WTC11 (cell line): ENCODE data around the gene ABCB6. TPM values are rescaled to one million over a fixed set of nuclear protein-coding genes. Genes with fewer than 3 reads are reported as not detected.

Source experiments
- ATAC-seq: fragments of 200-7000 bp; cut with Tn5 transposase; 2 replicates; pipeline ENCODE4 v1.10.0; 2021; ENCODE audit warnings: mild to moderate bottlenecking, moderate library complexity
- CTCF ChIA-PET: fragments of 300-600 bp; sonication (Branson Sonifier 250); formaldehyde crosslinking; loops from one replicate; lab custom pipeline; 2021; ENCODE audit warnings: antibody characterized with exemption; lab: Charles Lee
- POLR2A ChIA-PET: fragments of 350-600 bp; sonication (Branson Sonifier 250); formaldehyde crosslinking; loops from one replicate; lab custom pipeline; 2021; ENCODE audit warnings: antibody characterized with exemption; lab: Charles Lee
- DNase-seq: peaks from one replicate; pipeline ENCODE4 v3.0.0; 2021; ENCODE audit warnings: low spot score
- H3K27ac Mint-ChIP-seq: 2 replicates; pipeline ENCODE4 v1.8.0; 2021; ENCODE audit warnings: mixed read lengths
- H3K27me3 Mint-ChIP-seq: 2 replicates; pipeline ENCODE4 v1.8.0; 2021; ENCODE audit warnings: low read depth, mild to moderate bottlenecking, moderate library complexity, mixed read lengths
- H3K36me3 Mint-ChIP-seq: 2 replicates; pipeline ENCODE4 v1.8.0; 2021; ENCODE audit warnings: mixed read lengths
- H3K4me1 Mint-ChIP-seq: 2 replicates; pipeline ENCODE4 v1.8.0; 2022; ENCODE audit warnings: mixed read lengths
- H3K4me3 Mint-ChIP-seq: 2 replicates; pipeline ENCODE4 v1.8.0; 2021; ENCODE audit warnings: mild to moderate bottlenecking, moderate library complexity, mixed read lengths
- H3K9me3 Mint-ChIP-seq: 2 replicates; pipeline ENCODE4 v1.8.0; 2021; ENCODE audit warnings: mixed read lengths
- CREB1 ChIP-seq: sonication (generic); formaldehyde crosslinking; IDR thresholded peaks from 2 replicates; pipeline ENCODE4 v1.8.0; 2023; ENCODE audit warnings: mild to moderate bottlenecking, missing genetic modification reagents
- ETV6 ChIP-seq: sonication (generic); formaldehyde crosslinking; IDR thresholded peaks from 2 replicates; pipeline ENCODE4 v1.8.1; 2022; ENCODE audit warnings: mild to moderate bottlenecking, missing genetic modification reagents
- GABPB1 ChIP-seq: sonication (generic); formaldehyde crosslinking; IDR thresholded peaks from 2 replicates; pipeline ENCODE4 v1.8.1; 2023; ENCODE audit warnings: mild to moderate bottlenecking, missing genetic modification reagents
- MXD4 ChIP-seq: fragments of 250-450 bp; sonication (Bioruptor Pico); IDR thresholded peaks from 2 replicates; pipeline ENCODE4 v1.8.0; 2021; ENCODE audit warnings: mild to moderate bottlenecking, moderate library complexity, borderline replicate concordance
- MYBL2 ChIP-seq: sonication (generic); formaldehyde crosslinking; IDR thresholded peaks from 2 replicates; pipeline ENCODE4 v1.8.1; 2023; ENCODE audit warnings: mild to moderate bottlenecking, moderate library complexity, missing genetic modification reagents
- NFATC4 ChIP-seq: fragments of 250-450 bp; sonication (Bioruptor Pico); IDR thresholded peaks from 2 replicates; pipeline ENCODE4 v1.9.0; 2021; ENCODE audit warnings: mild to moderate bottlenecking
- NFYB ChIP-seq: sonication (generic); formaldehyde crosslinking; conservative IDR thresholded peaks from 2 replicates; pipeline ENCODE4 v1.8.0; 2022; ENCODE audit warnings: low read depth, missing genetic modification reagents
- RELA ChIP-seq: sonication (generic); formaldehyde crosslinking; IDR thresholded peaks from 2 replicates; pipeline ENCODE4 v1.8.1; 2022; ENCODE audit warnings: missing genetic modification reagents, mild to moderate bottlenecking, borderline replicate concordance
- SMAD4 ChIP-seq: sonication (generic); formaldehyde crosslinking; IDR thresholded peaks from 2 replicates; pipeline ENCODE4 v1.8.0; 2022; ENCODE audit warnings: mild to moderate bottlenecking, missing genetic modification reagents
- SP1 ChIP-seq: sonication (generic); formaldehyde crosslinking; conservative IDR thresholded peaks from 2 replicates; pipeline ENCODE4 v1.8.1; 2022; ENCODE audit warnings: missing genetic modification reagents
- ZBTB21 ChIP-seq: sonication (generic); formaldehyde crosslinking; IDR thresholded peaks from 2 replicates; pipeline ENCODE4 v1.8.1; 2023; ENCODE audit warnings: mild to moderate bottlenecking, missing genetic modification reagents, borderline replicate concordance
- ZNF121 ChIP-seq: sonication (generic); formaldehyde crosslinking; IDR thresholded peaks from 2 replicates; pipeline ENCODE4 v1.8.0; 2023; ENCODE audit warnings: missing genetic modification reagents
- ZNF138 ChIP-seq: sonication (generic); formaldehyde crosslinking; conservative IDR thresholded peaks from 2 replicates; pipeline ENCODE4 v1.8.1; 2022; ENCODE audit warnings: mild to moderate bottlenecking, moderate library complexity, missing genetic modification reagents
- ZNF671 ChIP-seq: fragments of 250-450 bp; sonication (Bioruptor Pico); IDR thresholded peaks from 2 replicates; pipeline ENCODE4 v1.8.0; 2021; ENCODE audit warnings: mild to moderate bottlenecking
- total RNA-seq: library from RNA; stranded (reverse); gene quantifications from 3 replicates; pipeline ENCODE4 v1.2.3, GENCODE V29; 2021
- TF ChIP-seq, protein P1 (sequence below): sonication (generic); formaldehyde crosslinking; IDR thresholded peaks from 2 replicates; pipeline ENCODE4 v1.8.1; 2022; ENCODE audit warnings: missing genetic modification reagents, borderline replicate concordance
- TF ChIP-seq, protein P2 (sequence below): sonication (generic); formaldehyde crosslinking; IDR thresholded peaks from 2 replicates; pipeline ENCODE4 v1.8.1; 2022; ENCODE audit warnings: low read depth, mild to moderate bottlenecking, moderate library complexity, missing genetic modification reagents, borderline replicate concordance
- TF ChIP-seq, protein P3 (sequence below): sonication (generic); formaldehyde crosslinking; IDR thresholded peaks from 2 replicates; pipeline ENCODE4 v1.8.1; 2023; ENCODE audit warnings: mild to moderate bottlenecking, missing genetic modification reagents, borderline replicate concordance
- TF ChIP-seq, protein P4 (sequence below): sonication (generic); formaldehyde crosslinking; IDR thresholded peaks from 2 replicates; pipeline ENCODE4 v1.8.1; 2022; ENCODE audit warnings: mild to moderate bottlenecking, missing genetic modification reagents, moderate library complexity, borderline replicate concordance

Gene ABCB6
- total RNA-seq, 1 experiment from 2014 or later, result 44.8 TPM

DNA sequence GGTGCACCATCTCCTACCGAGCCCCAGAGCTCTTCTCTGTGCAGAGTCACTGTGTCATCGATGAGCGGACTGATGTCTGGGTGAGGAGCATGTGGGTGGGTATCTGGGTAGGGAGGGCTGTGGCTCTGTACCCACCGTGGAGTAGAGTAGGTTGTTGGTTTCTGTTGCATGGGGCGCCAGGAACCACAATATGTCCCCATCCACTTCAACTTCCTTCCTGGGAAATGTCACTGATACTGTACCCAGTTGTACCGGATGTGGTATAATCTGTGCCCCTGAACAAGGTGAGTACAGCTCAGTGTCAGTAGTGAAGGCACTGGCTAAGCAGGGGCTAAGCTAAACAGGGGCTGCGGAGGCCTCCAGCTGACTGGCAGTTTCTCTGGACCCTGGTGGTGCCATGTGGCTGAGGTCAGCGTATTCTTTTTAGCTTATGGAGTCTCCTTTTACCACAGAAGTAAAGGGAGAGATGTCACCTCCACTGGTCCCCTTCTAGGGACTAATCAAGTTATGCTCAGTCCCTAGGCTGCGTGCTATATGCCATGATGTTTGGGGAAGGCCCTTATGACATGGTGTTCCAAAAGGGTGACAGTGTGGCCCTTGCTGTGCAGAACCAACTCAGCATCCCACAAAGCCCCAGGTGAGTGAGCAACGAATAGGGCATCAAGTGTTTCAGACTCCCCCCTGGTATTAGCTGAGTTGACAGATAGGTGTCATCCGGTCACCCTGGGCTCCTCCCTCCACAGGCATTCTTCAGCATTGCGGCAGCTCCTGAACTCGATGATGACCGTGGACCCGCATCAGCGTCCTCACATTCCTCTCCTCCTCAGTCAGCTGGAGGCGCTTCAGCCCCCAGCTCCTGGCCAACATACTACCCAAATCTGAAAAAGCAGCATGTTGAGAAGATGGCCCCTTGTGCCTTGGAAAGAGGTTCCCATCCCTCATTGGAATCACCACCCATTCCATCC is 29.2 kb upstream of the ABCB6 start (continued):
- TF ChIP-seq, protein P1, sequence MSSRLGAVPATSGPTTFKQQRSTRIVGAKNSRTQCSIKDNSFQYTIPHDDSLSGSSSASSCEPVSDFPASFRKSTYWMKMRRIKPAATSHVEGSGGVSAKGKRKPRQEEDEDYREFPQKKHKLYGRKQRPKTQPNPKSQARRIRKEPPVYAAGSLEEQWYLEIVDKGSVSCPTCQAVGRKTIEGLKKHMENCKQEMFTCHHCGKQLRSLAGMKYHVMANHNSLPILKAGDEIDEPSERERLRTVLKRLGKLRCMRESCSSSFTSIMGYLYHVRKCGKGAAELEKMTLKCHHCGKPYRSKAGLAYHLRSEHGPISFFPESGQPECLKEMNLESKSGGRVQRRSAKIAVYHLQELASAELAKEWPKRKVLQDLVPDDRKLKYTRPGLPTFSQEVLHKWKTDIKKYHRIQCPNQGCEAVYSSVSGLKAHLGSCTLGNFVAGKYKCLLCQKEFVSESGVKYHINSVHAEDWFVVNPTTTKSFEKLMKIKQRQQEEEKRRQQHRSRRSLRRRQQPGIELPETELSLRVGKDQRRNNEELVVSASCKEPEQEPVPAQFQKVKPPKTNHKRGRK (CRISPR knock-in tag), result no peak

DNA sequence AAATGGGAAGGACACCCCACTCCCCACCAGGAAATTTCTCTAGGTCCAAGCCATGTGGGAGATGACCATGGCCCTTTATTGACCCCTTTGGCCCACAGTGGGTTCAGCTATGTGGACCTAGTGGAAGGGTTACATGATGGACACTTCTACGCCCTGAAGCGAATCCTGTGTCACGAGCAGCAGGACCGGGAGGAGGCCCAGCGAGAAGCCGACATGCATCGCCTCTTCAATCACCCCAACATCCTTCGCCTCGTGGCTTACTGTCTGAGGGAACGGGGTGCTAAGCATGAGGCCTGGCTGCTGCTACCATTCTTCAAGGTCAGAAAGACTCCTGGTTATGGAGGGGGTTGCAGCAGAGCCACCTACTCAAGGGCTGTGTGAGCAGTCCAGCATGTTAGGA is 27.8 kb upstream of the ABCB6 start:
- POLR2A ChIA-PET, result no interaction called here
- TF ChIP-seq NFATC4 (CRISPR knock-in tag), result no peak
- no peak for TF ChIP-seq SMAD4 (CRISPR knock-in tag)
- TF ChIP-seq, protein P2, sequence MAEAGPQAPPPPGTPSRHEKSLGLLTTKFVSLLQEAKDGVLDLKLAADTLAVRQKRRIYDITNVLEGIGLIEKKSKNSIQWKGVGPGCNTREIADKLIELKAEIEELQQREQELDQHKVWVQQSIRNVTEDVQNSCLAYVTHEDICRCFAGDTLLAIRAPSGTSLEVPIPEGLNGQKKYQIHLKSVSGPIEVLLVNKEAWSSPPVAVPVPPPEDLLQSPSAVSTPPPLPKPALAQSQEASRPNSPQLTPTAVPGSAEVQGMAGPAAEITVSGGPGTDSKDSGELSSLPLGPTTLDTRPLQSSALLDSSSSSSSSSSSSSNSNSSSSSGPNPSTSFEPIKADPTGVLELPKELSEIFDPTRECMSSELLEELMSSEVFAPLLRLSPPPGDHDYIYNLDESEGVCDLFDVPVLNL (CRISPR knock-in tag), result no peak
- no peak for TF ChIP-seq SP1 (CRISPR knock-in tag)
- TF ChIP-seq MYBL2 (CRISPR knock-in tag), result no peak
- TF ChIP-seq NFYB (CRISPR knock-in tag), result no peak
- TF ChIP-seq RELA (CRISPR knock-in tag), result no peak
- no peak for TF ChIP-seq ZNF121 (CRISPR knock-in tag)
- TF ChIP-seq, protein P3, sequence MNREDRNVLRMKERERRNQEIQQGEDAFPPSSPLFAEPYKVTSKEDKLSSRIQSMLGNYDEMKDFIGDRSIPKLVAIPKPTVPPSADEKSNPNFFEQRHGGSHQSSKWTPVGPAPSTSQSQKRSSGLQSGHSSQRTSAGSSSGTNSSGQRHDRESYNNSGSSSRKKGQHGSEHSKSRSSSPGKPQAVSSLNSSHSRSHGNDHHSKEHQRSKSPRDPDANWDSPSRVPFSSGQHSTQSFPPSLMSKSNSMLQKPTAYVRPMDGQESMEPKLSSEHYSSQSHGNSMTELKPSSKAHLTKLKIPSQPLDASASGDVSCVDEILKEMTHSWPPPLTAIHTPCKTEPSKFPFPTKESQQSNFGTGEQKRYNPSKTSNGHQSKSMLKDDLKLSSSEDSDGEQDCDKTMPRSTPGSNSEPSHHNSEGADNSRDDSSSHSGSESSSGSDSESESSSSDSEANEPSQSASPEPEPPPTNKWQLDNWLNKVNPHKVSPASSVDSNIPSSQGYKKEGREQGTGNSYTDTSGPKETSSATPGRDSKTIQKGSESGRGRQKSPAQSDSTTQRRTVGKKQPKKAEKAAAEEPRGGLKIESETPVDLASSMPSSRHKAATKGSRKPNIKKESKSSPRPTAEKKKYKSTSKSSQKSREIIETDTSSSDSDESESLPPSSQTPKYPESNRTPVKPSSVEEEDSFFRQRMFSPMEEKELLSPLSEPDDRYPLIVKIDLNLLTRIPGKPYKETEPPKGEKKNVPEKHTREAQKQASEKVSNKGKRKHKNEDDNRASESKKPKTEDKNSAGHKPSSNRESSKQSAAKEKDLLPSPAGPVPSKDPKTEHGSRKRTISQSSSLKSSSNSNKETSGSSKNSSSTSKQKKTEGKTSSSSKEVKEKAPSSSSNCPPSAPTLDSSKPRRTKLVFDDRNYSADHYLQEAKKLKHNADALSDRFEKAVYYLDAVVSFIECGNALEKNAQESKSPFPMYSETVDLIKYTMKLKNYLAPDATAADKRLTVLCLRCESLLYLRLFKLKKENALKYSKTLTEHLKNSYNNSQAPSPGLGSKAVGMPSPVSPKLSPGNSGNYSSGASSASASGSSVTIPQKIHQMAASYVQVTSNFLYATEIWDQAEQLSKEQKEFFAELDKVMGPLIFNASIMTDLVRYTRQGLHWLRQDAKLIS (CRISPR knock-in tag), result no peak
- TF ChIP-seq GABPB1 (CRISPR knock-in tag), result no peak
- TF ChIP-seq, protein P4, sequence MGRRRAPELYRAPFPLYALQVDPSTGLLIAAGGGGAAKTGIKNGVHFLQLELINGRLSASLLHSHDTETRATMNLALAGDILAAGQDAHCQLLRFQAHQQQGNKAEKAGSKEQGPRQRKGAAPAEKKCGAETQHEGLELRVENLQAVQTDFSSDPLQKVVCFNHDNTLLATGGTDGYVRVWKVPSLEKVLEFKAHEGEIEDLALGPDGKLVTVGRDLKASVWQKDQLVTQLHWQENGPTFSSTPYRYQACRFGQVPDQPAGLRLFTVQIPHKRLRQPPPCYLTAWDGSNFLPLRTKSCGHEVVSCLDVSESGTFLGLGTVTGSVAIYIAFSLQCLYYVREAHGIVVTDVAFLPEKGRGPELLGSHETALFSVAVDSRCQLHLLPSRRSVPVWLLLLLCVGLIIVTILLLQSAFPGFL (CRISPR knock-in tag), result no peak
- no peak for TF ChIP-seq CREB1 (CRISPR knock-in tag)
- TF ChIP-seq ZBTB21 (CRISPR knock-in tag), result no peak
- TF ChIP-seq ETV6, result no peak
- no peak for TF ChIP-seq MXD4 (CRISPR knock-in tag)
- no peak for TF ChIP-seq ZNF138 (CRISPR knock-in tag)
- TF ChIP-seq ZNF671 (CRISPR knock-in tag), result no peak
- DNase-seq, result no peak
- Mint-ChIP-seq H3K9me3 (no peaks in the 10 kb centered on the region), H3K27ac (no peak overlapping the region; the same call in 1 of the 2 replicates), H3K4me3 (peak overlapping the region; percentile 93), H3K4me1 (peaks cover 22% of the 10 kb centered on the region), H3K27me3 (peaks cover 4% of the 10 kb centered on the region), H3K36me3 (peaks cover 16% of the 10 kb centered on the region; the same call in 1 of the 2 replicates)
- ATAC-seq, result no peak
- CTCF ChIA-PET, result interaction anchor here (0.9 to 1.7 kb wide), 2 partner anchors 31 to 75 kb away, joined by 3 to 4 read pairs; no protein-coding TSS in a partner anchor
